HG03442 (cell line): ENCODE measurements around the gene ERCC5.

Experiments
- ATAC-seq: cut with Tn5 transposase; IDR thresholded peaks from one replicate; pipeline ENCODE4 v1.9.1; 2021; ENCODE audit warnings: mild to moderate bottlenecking, moderate library complexity; ENCODE audit not compliant: unreplicated experiment

The ERCC5 gene

DNA sequence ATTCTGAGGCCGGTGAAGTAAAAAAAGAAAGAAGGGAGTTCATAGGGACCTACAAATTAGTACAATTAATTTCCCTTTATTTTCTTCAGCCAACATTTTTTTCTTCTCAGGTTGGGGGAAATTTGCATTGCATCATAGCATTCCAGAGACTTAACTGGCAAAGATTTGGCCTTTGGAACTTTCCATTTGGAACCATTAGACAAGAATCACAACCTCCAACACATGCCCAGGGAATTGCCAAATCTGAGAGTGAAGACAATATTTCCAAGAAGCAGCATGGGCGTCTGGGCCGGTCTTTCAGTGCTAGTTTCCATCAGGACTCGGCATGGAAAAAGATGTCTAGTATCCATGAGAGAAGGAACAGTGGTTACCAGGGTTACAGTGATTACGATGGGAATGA lies 6.4 kb upstream of the ERCC5 start:
- no peak for ATAC-seq

DNA sequence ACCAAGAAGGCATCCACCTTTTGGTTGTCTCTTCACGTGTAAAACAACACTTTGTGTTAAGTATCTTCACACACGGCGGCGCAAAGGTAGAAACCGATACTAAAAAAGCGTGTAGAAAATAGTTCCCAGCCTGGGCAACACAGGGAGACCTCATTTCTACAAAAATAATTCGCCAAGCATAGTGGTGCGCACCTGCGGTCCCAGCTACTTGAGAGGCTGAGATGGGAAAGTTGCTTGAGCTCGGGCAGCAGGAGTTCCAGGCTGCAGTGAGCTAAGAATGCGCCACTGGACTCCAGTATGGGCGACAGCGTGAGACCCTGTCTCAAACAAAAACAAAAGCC lies 573 bp upstream of the ERCC5 start:
- ATAC-seq = peak; percentile 15

DNA sequence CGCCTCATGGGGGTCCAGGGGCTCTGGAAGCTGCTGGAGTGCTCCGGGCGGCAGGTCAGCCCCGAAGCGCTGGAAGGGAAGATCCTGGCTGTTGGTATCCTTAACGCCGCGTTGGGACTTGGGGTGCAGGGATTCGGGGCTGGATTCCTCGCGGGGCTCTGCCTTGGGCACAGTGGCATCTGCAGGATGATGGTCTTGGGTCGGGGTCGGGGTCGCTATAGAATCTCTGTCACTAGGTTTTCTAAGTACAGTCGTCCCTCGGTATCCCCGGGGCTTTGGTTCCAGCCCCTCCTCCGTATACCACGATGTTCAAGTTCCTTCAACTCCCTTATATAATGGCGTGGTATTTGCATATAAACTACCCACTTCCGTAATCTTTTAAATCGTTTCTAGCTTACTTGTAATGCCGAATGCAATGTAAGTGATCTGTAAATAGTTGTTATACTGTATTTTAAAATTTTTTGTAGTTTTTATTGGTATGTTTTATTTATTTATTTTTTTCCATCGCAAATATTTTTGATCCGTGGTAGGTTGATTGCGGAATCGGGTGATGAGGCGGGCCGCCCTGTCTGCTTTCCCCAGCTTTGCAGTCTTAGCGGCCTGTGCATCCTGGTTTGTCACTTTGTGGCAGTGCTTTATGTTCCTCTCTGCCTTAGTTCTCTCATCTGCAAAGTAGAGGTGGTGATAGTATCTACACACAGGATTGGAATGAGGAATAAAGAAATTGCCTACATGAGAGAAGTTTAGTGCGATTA lies 606 bp downstream of the ERCC5 start:
- peak; percentile 30 for ATAC-seq

DNA sequence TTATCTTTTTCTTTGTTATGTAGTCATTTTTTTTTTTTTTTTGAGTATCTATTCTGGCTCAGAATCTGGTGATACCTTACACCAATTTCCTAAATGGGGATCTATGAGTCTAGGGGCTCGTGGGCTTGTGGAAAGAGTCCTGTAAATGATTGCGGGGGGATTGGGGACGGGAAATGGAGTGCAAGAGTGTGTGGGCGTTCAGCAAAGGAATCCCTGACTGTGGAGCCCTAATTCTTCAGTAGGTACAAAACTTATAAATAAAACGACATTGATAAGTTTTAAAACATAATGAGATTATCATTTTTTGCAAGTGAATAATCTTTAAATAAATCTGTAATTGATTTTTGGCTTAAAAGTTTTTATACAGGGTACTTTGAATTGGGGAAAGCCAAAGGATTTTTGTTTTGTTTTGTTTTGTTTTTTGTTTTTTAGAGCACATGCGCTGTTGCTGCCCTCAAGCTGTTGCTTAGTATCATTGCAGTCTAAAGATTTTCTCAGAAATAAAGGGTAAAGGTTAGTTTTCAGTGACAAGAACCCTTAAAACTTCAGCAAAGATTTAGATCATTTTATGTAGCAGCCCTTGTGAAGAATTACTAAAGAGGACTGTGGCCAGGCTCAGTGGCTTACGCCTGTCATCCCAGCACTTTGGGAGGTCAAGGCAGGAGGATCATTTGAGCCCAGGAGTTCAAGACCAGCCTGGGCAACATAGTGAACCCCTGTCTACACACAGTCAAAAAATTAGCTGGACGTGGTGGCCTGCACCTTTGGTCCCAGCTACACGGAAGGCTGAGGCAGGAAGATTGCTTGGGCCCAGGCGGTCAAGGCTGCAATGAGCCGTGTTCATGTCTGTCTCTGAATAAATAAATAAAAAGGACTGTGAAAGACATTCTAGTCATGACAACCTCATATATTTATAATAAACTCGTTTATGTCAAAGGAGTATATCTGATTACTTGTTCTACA lies 1.7 kb downstream of the ERCC5 start:
- ATAC-seq = no peak

DNA sequence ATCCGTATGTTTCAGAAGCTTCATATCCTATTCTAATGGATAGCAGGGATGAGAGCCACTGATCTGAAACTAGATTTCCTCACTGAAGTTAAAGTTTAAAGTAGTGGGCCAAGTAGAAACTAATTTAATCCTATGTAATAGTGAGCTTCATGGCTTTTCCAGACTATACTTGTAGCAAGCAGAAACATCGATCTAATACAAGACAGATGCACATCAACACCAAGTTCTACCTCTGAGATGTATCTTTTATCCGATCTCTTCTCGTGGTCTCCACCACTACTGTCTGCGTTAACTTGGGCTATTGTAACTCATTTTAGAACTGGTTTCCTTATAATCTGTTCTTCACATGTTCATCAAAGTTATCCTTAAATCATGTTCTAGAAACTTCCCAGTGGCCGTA lies 3.1 kb downstream of the ERCC5 start:
- ATAC-seq = no peak

DNA sequence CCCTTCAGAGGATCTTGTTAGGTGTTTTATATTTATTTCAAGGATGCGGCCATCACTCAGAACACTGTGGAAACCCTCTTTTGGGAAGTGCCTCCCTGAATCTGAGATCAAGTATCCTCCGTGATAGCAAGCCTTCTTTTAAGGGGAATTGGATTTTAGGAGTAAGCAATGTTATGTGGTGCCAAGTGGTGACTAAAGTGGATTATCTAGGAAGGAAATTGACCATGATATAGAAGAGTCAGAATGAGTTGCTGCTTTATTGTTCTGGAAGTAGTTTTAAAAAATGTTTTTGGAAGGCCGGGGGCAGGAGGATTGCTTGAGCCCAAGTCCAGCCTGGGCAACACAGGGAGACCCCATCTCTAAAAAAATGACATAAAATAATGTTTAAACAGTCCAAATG lies 6.7 kb downstream of the ERCC5 start:
- no peak for ATAC-seq

DNA sequence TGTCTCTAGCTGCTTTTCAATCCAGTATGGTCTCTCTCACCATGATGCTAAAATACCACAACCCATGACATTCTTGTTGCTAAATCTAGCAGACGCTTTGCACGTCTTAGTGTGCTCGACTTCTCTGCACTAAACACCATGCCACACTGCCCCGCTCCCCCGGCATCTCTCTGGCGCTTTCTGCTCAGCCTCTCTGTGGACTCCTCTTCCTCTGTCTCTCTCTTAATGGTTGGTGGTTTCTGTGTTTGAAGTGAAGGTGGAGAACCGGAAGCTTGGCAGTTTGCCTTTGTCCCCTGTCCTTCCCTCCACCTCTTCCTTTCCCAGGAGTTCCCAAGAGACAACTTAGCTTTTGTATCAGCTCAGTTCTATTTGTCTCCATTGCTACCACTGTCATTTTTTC lies 8.8 kb downstream of the ERCC5 start:
- ATAC-seq = no peak

- ATAC-seq = no peak
Measured at GRCh38 chr13:102856557-102856956, 10.7 kb downstream of the ERCC5 start.

DNA sequence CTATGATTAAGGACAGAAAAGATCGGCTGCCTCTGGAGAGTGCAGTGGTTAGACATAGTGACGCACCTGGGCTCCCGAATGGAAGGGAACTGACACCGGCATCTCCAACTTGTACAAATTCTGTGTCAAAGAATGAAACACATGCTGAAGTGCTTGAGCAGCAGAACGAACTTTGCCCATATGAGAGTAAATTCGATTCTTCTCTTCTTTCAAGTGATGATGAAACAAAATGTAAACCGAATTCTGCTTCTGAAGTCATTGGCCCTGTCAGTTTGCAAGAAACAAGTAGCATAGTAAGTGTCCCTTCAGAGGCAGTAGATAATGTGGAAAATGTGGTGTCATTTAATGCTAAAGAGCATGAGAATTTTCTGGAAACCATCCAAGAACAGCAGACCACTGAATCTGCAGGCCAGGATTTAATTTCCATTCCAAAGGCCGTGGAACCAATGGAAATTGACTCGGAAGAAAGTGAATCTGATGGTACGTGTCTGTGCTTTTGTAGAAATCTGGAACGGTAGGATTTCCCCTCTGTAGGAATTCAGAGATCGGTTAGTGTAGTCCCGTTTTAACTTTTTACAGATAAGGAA lies 16.9 kb downstream of the ERCC5 start:
- ATAC-seq = no peak

GRCh38 chr13:102863590-102863989 lies 17.8 kb downstream of the ERCC5 start:
- ATAC-seq = no peak

DNA sequence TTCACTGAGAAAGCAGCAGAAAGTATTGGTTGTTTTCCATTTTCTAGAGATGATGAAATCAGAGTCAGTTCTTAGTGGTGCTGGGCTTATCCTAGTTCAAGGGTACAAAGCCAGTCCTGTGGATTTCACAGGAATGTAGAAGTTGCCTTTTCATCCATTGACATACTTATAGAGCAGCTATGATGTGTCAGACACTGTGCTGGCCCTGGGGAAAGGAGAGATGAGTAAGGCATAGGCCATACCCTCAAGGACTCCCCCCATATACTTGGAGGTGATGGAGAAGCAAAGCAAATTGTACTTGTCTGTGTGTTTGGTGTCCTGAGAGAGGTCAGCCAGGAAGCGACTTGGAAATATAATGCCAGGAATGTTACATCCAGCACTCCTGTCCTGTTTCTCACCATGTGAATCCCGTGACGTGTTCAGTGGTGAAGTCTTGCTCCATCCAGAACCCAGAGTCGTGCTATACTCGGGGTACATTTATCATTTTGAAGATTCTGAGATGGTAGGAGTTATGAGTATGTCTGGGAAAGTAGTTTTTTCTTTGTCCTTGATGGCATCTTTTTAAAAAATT lies 22.6 kb downstream of the ERCC5 start:
- ATAC-seq = no peak

GRCh38 chr13:102869948-102870676 lies 24.3 kb downstream of the ERCC5 start:
- ATAC-seq = peak; percentile 1

- ATAC-seq = peak; percentile 54
Measured at GRCh38 chr13:102870677-102871415, 25.0 kb downstream of the ERCC5 start.

- no peak for ATAC-seq
Measured at GRCh38 chr13:102872131-102872530, 26.3 kb downstream of the ERCC5 start.

DNA sequence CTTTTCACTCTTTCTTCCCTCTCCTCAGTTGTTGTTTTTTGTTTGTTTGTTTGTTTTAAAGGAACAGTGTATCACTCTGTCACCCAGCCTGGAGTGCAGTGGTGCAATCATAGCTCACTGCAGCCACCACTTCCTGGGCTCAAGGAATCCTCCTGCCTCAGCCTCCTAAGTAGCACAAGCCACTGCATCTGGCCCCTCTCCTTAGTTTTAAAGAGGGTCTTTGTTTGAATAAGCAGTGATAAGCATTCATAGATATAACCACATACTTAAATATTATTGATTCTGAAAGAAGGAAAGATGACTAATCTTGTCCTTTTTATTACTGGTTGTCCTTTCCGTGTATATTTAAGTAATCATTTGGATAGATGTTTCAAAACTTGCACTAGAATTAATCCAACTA lies 26.7 kb downstream of the ERCC5 start:
- no peak for ATAC-seq

DNA sequence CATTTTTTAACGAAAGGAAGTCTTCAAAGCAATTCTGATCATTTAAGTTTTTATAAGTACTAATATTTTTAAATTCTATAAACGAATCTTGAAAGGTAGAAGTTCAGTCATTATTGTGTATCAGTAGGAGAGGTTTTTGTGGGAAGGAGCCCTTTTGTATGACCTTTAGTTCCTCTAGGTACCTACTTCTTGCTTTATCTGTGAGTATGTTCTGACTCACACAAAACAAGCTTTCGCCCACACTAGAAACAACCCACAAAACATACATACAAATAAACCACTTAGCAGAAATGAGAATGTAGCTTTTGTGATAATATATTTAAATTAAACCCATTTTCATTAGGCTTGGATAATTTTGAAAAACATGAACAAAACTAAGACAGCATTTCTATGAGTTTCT lies 27.8 kb downstream of the ERCC5 start:
- peak; percentile 93 for ATAC-seq

GRCh38 chr13:102875256-102875655 lies 29.4 kb downstream of the ERCC5 start:
- ATAC-seq = no peak

DNA sequence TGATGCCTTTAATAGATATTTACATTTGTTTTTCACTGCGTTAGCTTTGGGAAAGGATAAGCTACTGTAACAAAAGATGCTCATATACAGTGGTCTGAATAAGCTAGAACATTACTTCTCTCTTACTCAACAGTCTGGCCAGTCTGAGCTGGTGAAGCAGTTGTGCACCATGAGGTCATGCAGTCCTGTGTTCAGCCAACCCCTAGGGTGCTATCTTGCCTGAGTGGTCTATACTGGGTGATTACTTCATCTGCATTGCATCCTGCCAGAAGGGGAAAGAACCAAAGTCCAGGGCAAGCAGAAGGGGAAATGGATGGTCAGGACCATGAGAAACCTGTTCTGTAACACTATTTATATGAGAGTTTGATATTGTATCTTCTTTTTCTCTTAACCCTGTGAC lies 31.5 kb downstream of the ERCC5 start:
- ATAC-seq = no peak

DNA sequence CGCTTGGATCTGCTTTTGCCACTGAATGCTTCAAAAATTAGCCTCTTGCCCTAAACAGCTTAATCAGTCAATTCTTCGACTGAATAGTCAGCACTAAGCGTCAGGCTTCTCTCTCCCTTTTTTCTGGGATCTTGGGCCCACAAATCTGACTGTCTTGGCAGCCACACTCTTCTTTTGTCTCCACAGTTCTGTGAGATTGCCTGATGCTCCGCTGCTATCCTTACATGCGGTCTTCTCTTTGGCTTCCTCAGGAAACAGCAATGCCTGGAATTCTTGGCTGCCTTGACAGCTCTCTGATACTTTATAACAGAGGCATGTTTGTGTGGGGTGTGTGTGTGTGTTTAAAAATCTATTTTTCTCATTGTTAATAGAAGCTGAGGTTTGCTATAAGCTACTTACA lies 32.6 kb downstream of the ERCC5 start:
- no peak for ATAC-seq
